WI38 (cell line): ENCODE measurements around the gene PKIG.
"Not testable (repeated sequence)": the region's sequence is repeated elsewhere in the genome, so short reads cannot be mapped to it uniquely, and the experiment has no call there.

Experiments used
- H3K4me3 ChIP-seq: 2 replicates; pipeline ENCODE4 v1.5.1; 2011; ENCODE audit warnings: low read depth, mild to moderate bottlenecking, control low read depth, low read length
- TF ChIP-seq, protein P1 (sequence below): IDR thresholded peaks from 2 replicates; pipeline ENCODE4 v1.5.1; 2012; ENCODE audit warnings: low read depth, mild to moderate bottlenecking, control low read depth, low read length

Gene PKIG

DNA sequence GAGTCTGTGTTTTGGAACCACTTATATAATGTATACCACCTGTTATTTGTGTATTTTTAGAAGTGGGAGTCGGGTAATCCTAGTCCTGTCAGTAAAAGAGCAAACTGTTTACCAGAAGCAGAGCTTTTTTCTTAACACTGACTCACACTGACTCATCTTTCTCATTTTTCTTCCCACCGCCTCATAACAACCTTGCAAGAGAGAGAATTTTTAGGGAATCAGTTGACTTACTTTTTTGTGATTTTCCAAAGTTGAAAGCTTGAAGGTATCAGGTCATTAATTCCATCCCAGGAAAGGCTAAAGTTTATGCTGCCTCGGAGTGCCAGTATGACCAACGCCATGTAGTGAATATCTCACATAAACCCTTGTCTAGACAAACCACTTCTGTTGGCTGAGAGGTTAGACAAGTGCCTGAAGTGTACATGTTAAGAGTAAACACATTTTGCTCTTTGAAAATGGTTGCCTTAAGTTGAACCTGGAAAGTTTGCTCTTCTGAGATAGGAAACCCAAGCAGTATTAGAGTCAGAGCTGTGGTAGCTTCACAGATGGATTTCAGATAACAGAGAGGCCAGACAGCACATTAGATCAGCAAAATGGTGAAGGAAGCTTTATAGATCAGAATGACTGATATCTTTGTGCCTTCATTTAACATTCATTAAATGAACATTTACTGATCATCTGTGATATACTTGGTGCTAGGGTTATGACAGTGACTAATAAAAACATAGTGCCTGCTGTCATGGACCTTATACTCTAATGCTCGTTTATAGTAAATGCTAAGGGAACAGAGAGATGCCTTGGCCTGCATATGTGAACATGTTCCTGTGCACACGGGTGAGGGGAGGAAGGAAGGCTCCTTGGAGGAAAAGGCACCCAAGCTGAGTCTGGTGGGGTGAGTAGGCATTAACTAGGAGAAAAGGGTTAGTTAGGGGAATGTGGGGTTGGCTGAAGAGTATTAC, 29.1 kb upstream of the PKIG start:
- TF ChIP-seq, protein P1, sequence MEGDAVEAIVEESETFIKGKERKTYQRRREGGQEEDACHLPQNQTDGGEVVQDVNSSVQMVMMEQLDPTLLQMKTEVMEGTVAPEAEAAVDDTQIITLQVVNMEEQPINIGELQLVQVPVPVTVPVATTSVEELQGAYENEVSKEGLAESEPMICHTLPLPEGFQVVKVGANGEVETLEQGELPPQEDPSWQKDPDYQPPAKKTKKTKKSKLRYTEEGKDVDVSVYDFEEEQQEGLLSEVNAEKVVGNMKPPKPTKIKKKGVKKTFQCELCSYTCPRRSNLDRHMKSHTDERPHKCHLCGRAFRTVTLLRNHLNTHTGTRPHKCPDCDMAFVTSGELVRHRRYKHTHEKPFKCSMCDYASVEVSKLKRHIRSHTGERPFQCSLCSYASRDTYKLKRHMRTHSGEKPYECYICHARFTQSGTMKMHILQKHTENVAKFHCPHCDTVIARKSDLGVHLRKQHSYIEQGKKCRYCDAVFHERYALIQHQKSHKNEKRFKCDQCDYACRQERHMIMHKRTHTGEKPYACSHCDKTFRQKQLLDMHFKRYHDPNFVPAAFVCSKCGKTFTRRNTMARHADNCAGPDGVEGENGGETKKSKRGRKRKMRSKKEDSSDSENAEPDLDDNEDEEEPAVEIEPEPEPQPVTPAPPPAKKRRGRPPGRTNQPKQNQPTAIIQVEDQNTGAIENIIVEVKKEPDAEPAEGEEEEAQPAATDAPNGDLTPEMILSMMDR: no peak
- H3K4me3 ChIP-seq: no peak overlapping the region

DNA sequence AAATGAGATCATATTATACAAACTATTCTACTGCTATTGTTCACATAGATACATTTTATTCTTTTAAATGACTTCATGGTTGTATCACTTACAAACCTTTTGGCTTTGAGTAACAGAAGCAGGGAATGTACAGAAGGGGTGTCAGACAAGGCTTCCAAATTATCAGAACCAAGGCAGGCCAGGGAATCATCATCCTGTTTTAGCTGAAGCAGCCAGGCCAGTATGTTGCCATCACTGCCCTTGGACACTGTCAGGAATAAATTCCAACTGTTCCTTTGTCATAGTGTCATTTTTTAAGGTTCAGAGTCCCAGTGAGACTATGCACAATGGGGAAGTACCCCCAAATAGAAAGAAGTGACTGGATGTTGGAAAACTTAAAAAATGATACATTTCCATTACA, 23.1 kb upstream of the PKIG start:
- TF ChIP-seq, protein P1: no peak
- H3K4me3 ChIP-seq: no peak overlapping the region

DNA sequence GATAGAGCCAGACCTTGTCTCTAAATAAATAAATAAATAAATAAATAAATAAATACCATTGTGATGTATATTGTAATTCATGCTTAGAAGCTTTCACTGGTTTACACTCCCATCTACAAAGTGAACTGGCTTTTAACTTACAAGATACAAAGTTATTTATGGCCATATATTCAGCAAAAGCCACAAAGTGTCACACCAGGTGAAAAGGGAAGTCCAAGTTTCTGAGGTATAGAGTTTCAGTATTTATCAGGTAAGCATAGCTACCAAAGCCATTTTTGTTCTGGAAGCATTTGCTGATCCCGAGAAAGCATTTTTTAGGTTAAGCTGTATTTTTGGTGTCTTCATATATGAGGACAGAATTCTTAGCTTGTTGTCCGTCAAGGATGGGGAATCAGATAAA, 22.1 kb upstream of the PKIG start:
- TF ChIP-seq, protein P1: no peak
- no peak overlapping the region for H3K4me3 ChIP-seq

DNA sequence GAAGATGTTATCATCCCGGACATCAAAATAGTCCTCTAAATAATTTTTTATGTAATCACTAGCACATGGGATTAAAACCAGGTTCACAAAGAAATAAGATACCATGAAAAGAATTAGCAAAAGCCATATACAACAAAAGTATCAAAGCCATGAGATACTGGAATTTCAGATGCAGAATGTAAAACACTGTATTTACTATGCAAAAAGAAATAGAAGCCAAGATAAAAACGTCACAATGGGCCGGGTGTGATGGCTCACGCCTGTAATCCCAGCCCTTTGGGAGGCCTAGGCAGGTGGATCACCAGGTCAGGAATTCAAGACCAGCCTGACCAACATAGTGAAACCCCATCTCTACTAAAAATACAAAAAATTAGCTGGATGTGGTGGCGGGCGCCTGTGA, 21.6 kb upstream of the PKIG start:
- not testable (repeated sequence) for H3K4me3 ChIP-seq

DNA sequence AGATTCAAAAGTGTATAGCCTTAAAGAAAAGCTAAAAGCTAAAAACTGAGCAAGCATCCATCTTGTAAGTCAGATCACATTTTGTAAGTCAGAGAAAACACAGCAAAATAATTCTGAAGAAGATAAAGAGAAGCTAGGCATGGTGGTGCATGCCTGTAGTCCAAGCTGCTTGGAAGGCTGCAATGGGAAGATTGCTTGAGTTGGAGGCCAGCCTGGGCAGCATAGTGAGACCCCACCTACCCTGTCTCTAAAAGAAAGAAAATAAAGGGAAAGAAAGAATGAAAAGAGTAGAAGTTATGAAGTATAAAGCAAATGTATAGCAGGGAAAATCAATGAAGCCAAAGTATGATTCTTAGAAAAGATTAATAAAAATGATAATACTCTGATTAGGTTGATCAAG, 20.5 kb upstream of the PKIG start:
- TF ChIP-seq, protein P1: no peak
- H3K4me3 ChIP-seq: no peak overlapping the region

DNA sequence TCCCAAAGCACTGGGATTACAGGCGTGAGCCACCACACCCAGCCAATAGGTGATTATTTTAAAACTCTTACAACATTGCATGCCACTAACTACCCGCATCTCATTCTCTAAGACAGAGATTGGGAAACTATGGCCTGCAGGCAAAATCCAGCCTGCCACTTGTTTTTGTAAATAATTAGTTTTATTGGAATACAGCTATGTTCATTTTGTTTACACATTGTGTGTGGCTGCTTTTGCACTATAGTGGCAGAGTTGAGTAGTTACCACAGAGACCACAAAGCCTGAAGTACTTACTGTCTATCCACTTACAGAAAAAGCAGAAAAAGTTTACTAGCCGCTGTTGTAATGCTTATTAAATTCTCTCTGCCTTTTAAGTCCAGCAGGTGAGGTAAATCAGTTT, 16.4 kb upstream of the PKIG start:
- TF ChIP-seq, protein P1: no peak
- H3K4me3 ChIP-seq: no peak overlapping the region

DNA sequence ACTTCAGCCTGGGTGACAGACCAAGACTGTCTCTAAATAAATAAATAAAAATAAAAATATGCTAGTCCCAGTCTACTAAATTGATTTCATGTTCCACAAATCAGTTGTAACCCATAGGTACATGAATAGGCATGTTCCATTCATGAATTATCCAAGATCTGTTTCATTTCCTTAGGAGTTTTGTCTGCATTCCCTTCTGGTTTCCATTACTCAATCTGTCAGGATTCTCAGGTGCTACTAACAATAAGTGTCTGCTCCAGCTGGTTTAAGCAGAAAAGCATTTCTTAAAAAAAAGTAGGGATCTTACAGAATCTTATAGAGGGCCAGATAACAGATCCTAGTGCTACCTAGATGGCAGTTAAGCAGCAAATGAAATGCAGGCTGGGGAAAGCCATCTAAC, 15.6 kb upstream of the PKIG start:
- TF ChIP-seq, protein P1: no peak

DNA sequence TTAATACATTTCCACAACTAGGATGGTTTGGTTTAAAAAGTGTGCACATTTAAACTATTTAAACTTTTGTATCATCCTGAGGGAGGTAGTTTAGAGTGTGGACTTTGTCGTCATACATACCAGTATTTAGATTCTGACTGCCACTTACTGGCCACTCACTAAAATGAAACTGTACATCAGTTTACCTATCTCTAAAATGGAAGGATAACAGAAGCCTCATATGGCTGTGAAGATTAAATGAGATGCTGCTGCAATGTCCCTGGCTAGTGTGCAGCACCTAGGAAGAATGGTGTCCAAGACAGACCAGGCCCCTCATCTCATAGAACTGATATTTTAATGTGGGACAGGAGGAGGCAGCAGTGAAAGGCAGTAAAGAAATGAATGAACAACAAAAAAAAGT, 12.0 kb upstream of the PKIG start:
- no peak overlapping the region for H3K4me3 ChIP-seq
- TF ChIP-seq, protein P1: no peak

More for the DNA sequence above, 15.6 kb upstream of the PKIG start:
- no peak overlapping the region for H3K4me3 ChIP-seq
